Erythroblast (primary cell): Measurements from ENCODE around the gene TTLL9.
A peak's percentile ranks its signal among the peaks of the same experiment; 100 is the strongest.

ENCODE experiments used
- DNase-seq, 2 experiments: peaks; one replicate each; lab custom pipeline; 2025; lab: John Stamatoyannopoulos, UW
- GATA1 ChIP-seq: IDR thresholded peaks from 2 replicates; pipeline ENCODE4 v1.6.1; 2011; ENCODE audit warnings: low read depth, mild to moderate bottlenecking, control low read depth, low read length, moderate library complexity
- POLR2A ChIP-seq: IDR thresholded peaks from 2 replicates; pipeline ENCODE4 v1.6.1; 2011; ENCODE audit warnings: mild to moderate bottlenecking, low read length

TTLL9 gene

GRCh38 chr20:31934968-31935764 lies 64.7 kb downstream of the TTLL9 start:
- DNase-seq = peak in 1 of 2 experiments; percentile 15
- TF ChIP-seq POLR2A (no peak), GATA1 (no peak)

- DNase-seq = no peak
- no peak for TF ChIP-seq GATA1
- no peak for TF ChIP-seq POLR2A
Observed at GRCh38 chr20:31936420-31936819, 66.0 kb downstream of the TTLL9 start.

GRCh38 chr20:31937820-31938219 lies 67.4 kb downstream of the TTLL9 start:
- no peak for TF ChIP-seq POLR2A
- TF ChIP-seq GATA1 = no peak
- DNase-seq = no peak

GRCh38 chr20:31939661-31940060 lies 69.2 kb downstream of the TTLL9 start:
- TF ChIP-seq POLR2A (no peak), GATA1 (no peak)
- DNase-seq = no peak

DNA sequence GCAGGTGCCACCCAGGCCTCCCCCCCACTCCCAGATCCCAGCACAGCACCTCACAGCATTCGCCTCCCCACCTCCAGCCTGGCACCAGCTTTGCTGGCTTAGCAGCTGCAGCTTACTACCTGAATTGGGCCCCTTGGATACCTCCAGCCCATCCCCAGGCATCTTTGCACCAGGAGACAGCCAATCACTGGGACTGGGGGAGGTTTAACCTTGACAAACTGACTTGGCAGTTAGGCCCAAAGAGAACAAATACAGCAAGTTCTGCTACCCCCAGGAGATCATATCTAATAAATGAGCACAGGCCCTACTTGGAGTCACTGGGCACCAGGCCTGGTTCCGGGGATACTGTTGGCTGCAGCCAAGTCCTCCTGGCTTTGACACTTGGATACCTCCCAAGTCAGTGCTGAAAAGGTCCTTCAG lies 72.6 kb downstream of the TTLL9 start:
- TF ChIP-seq POLR2A (no peak), GATA1 (no peak)
- DNase-seq = no peak

- no peak for DNase-seq
- TF ChIP-seq POLR2A (no peak), GATA1 (no peak)
Observed at GRCh38 chr20:31945319-31945718, 74.9 kb downstream of the TTLL9 start.

DNA sequence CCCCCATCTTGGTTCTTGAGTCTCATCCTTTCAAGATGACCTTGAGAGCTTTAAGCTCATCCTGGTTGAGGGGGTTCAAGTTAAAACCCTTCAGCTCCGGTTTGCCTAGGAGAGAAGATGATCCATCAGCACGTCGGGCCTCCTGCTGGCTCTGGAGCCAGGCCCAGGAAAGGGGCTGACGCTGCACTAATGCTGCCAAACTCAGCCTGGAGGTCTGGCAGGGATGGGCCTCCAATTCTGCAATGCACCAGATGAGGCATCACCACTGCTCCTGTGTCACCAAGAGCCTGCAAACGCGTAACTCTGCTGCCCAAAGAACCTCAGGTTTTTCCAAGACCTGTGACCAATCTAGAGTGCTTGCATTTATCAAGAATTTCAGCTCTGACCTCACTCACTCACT lies 75.4 kb downstream of the TTLL9 start:
- TF ChIP-seq POLR2A (no peak), GATA1 (no peak)
- DNase-seq = no peak

GRCh38 chr20:31948008-31948407 lies 77.6 kb downstream of the TTLL9 start:
- TF ChIP-seq GATA1 = no peak
- TF ChIP-seq POLR2A = no peak
- DNase-seq = peak; percentile 38 to 61

GRCh38 chr20:31949877-31950646 lies 79.6 kb downstream of the TTLL9 start:
- peak; percentile 56 to 82 for DNase-seq
- TF ChIP-seq POLR2A (no peak), GATA1 (no peak)

DNA sequence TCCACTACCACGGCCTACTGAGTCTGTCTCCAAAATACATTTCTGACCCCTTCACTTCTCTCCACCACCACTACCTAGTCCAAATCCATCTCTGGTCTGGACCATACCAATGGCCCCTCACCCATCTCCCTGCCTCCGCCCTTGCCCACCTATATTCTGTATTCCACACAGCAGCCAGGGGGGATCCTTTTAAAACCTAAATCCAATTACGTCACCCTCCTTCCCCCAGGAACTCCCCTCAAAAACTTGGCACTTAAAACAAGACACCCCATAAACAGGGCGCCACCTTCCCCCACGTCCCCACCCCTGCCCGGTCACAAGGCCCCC lies 80.7 kb downstream of the TTLL9 start:
- TF ChIP-seq POLR2A (no peak), GATA1 (no peak)
- DNase-seq = no peak

DNA sequence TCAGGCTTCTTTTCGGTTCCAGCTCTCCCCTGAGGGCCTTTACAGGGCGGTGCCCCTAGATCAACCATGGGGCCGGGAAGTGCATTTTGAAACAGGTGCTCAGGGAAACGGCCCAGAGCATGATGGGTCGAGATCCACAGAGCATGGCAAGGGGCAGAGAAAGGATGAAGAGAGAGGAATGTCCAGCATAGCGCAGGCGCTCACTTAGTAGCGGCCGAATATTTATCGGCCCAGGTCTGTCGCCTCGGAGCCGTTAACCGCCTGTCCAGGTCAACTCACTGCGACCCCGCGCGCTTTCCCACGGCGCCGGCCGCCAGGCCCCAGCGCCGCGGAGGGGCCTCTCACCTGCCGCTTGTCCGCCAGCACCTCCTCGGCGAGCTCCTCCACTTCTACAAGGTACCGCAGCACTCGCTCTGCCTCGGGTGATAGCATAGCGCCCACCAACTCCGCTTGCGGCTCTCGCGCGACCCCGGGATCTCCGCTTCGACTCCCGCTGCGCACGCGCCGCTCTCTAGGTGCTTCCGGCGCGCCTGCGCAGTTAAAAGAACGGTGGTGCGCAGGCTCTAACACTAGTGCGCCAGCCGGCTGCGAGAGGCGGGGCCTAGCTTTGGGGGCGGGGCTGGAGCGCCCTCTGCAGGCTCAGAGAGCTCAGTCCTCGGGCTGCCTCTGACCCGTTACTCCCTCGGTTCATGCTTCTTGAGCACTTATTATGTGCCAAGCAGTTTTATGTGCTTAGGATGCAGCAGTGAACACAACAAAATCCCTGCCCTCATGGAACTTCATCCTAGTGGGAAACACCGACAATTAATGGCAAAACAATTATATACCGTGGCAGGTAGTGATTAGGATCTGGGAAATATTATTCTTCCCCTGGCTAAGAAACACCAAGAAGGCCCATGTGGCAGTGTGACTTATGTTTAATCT lies 81.4 kb downstream of the TTLL9 start, which contains the start of gene PDRG1:
Gene PDRG1 (minus strand): TSS at position 517 of the 924 bp plus-strand sequence. CDS start 85 bp downstream, at position 432.
- TF ChIP-seq GATA1 (no peak), POLR2A (peak; percentile 80)

DNA sequence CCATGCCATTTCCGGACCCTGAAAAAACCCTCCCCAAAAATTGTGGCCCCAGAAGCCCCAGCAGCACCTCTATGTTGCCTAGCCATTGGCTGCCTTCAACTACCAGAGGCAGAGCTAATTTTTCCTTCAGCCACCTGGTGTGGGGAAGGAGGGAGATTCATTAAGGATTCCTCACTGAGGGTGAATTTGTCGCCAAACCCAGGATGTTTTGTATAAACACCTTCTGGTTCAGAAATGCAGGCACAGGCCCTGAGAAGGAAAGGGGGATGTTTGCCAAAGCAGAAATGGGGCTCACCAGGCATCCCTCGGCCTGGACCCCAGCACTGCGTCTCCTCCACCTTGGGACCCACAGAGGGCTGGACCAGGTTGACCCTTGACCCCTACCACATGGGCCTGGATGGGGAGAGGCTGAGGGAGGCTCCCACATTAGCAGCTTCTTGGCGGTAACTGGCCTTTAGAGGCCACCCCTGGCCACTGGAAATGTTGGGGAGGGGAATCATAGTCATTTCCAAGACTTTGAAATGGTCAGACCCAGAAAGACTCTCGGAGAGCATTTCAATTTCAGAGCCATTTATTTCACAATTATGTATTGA lies 83.2 kb downstream of the TTLL9 start:
- DNase-seq = no peak
- TF ChIP-seq GATA1 (no peak), POLR2A (no peak)

More for the DNA sequence above, 81.4 kb downstream of the TTLL9 start, which contains the start of gene PDRG1:
- DNase-seq = peak; percentile 96 to 98

GRCh38 chr20:31954500-31954899 lies 84.1 kb downstream of the TTLL9 start:
- DNase-seq = no peak
- no peak for TF ChIP-seq POLR2A
- TF ChIP-seq GATA1 = no peak
